ENCODE data around the gene ZNF473. TPM values are rescaled to one million over a fixed set of nuclear protein-coding genes. Genes with fewer than 3 reads are reported as not detected.
A peak's percentile ranks its signal among the peaks of the same experiment; 100 is the strongest.

The ZNF473 gene
- total RNA-seq, 4 donors from 2014 or later = 1.00 to 60.2 (median 7.9) TPM

- H3K9me3 ChIP-seq = no peaks in the 10 kb centered on the region
- no peak for DNase-seq
- 62 to 86% methylated on average over 7 to 11 of the region's 11 CpGs for WGBS, 2 donors (ENCODE audit: low coverage in 1 of 2)
- H3K4me3 ChIP-seq = no peak overlapping the region
- H3K27me3 ChIP-seq = no peaks in the 10 kb centered on the region
- intact Hi-C loops (cut with DNase I; ENCODE audit: low total_unique reads) = no loop called here
- H3K36me3 ChIP-seq = peaks cover 0 to 34% (median 2%) of the 10 kb centered on the region in 4 donors
- in situ Hi-C loops (cut with MboI; ENCODE audit: low pct_ligation_motif_present in 1 of 4, low pct_unique_long_range_greater_than_20kb in 1 of 4, low sequenced_read_pairs in 3 of 4) = no loop called here
- TF ChIP-seq POLR2A (IDR thresholded peaks at IDR 0.05) (no peak), EP300 (IDR thresholded peaks at IDR 0.05; ENCODE audit: low read depth) (no peak), POLR2AphosphoS5 (IDR thresholded peaks at IDR 0.05) (no peak), CTCF (IDR thresholded peaks at IDR 0.05) (no peak)
- H3K4me1 ChIP-seq = no peaks in the 10 kb centered on the region
- H3K27ac ChIP-seq = no peak overlapping the region
Observed at GRCh38 chr19:49978324-49978723, 47.5 kb upstream of the ZNF473 start.

- Histone ChIP-seq H3K4me1 (no peaks in the 10 kb centered on the region), H3K9me3 (no peaks in the 10 kb centered on the region), H3K36me3 (peaks cover 0 to 22% (median 2%) of the 10 kb centered on the region in 4 donors), H3K27ac (no peak overlapping the region), H3K27me3 (no peaks in the 10 kb centered on the region), H3K4me3 (no peak overlapping the region)
- TF ChIP-seq POLR2A (IDR thresholded peaks at IDR 0.05) (no peak), POLR2AphosphoS5 (IDR thresholded peaks at IDR 0.05) (no peak), CTCF (IDR thresholded peaks at IDR 0.05) (no peak), EP300 (IDR thresholded peaks at IDR 0.05; ENCODE audit: low read depth) (no peak)
- in situ Hi-C loops (cut with MboI; ENCODE audit: low pct_ligation_motif_present in 1 of 4, low pct_unique_long_range_greater_than_20kb in 1 of 4, low sequenced_read_pairs in 3 of 4) = loop anchor here in 3 of 4 donors (5.0 to 10.0 kb wide), 2 partner anchors 45 to 47 kb away; no protein-coding TSS in a partner anchor
- no peak for DNase-seq
- WGBS, 2 donors (ENCODE audit: low coverage in 1 of 2) = 86 to 100% methylated on average over 3 to 21 of the region's 21 CpGs
- intact Hi-C loops (cut with DNase I; ENCODE audit: low total_unique reads) = loop anchor here (5.0 kb wide), 1 partner anchor 45 kb away; no protein-coding TSS in a partner anchor
Observed at GRCh38 chr19:49981603-49982593, 43.9 kb upstream of the ZNF473 start.

GRCh38 chr19:49983645-49984229, 42.1 kb upstream of the ZNF473 start:
- intact Hi-C loops (cut with DNase I; ENCODE audit: low total_unique reads) (loop anchor here (5.0 kb wide), 1 partner anchor 46 kb away; no protein-coding TSS in a partner anchor), in situ Hi-C loops (cut with MboI; ENCODE audit: low pct_ligation_motif_present in 1 of 4, low pct_unique_long_range_greater_than_20kb in 1 of 4, low sequenced_read_pairs in 3 of 4) (loop anchor here in 3 of 4 donors (5.0 to 10.0 kb wide), 2 partner anchors 46 to 49 kb away; no protein-coding TSS in a partner anchor)
- Histone ChIP-seq H3K4me3 (no peak overlapping the region), H3K27ac (no peak overlapping the region), H3K4me1 (no peaks in the 10 kb centered on the region), H3K9me3 (no peaks in the 10 kb centered on the region), H3K27me3 (no peaks in the 10 kb centered on the region), H3K36me3 (peaks cover 0 to 6% (median 3%) of the 10 kb centered on the region in 4 donors)
- TF ChIP-seq POLR2AphosphoS5 (IDR thresholded peaks at IDR 0.05) (no peak), POLR2A (IDR thresholded peaks at IDR 0.05) (no peak), CTCF (IDR thresholded peaks at IDR 0.05) (peak; percentile 84 to 90 (median 90)), EP300 (IDR thresholded peaks at IDR 0.05; ENCODE audit: low read depth) (no peak)
- WGBS, 2 donors (ENCODE audit: low coverage in 1 of 2) = 48% methylated on average over 10 of the region's 10 CpGs; no CpG with 5 or more reads in 1 of the 2 donors
- peak; percentile 68 for DNase-seq

GRCh38 chr19:49984491-49984890, 41.3 kb upstream of the ZNF473 start:
- H3K9me3 ChIP-seq = no peaks in the 10 kb centered on the region
- peaks cover 0 to 6% (median 1%) of the 10 kb centered on the region in 4 donors for H3K36me3 ChIP-seq
- no peaks in the 10 kb centered on the region for H3K27me3 ChIP-seq
- WGBS, 2 donors (ENCODE audit: low coverage in 1 of 2) = 95% methylated on average over 11 of the region's 11 CpGs; no CpG with 5 or more reads in 1 of the 2 donors
- H3K4me1 ChIP-seq = no peaks in the 10 kb centered on the region
- no peak overlapping the region for H3K4me3 ChIP-seq
- intact Hi-C loops (cut with DNase I; ENCODE audit: low total_unique reads) (loop anchor here (5.0 kb wide), 1 partner anchor 47 kb away; no protein-coding TSS in a partner anchor), in situ Hi-C loops (cut with MboI; ENCODE audit: low pct_ligation_motif_present in 1 of 4, low pct_unique_long_range_greater_than_20kb in 1 of 4, low sequenced_read_pairs in 3 of 4) (loop anchor here in 3 of 4 donors (5.0 to 10.0 kb wide), 2 partner anchors 47 to 50 kb away; no protein-coding TSS in a partner anchor)
- DNase-seq = no peak
- TF ChIP-seq POLR2A (IDR thresholded peaks at IDR 0.05) = no peak
- TF ChIP-seq CTCF (IDR thresholded peaks at IDR 0.05) = no peak
- no peak for TF ChIP-seq POLR2AphosphoS5 (IDR thresholded peaks at IDR 0.05)
- TF ChIP-seq EP300 (IDR thresholded peaks at IDR 0.05; ENCODE audit: low read depth) = no peak
- no peak overlapping the region for H3K27ac ChIP-seq
